ENCODE results near the gene SLC22A23. TPM values are rescaled to one million over a fixed set of nuclear protein-coding genes. Genes with fewer than 3 reads are reported as not detected.

SLC22A23 gene
- total RNA-seq, 1 experiment from 2014 or later, result 38.2 TPM

GRCh38 chr6:3347247-3347646 lies 109.6 kb downstream of the SLC22A23 start:
- CTCF ChIA-PET, result interaction anchor here (1.2 kb wide), 1 partner anchor 17 kb away, joined by 6 read pairs; no protein-coding TSS in a partner anchor
- TF ChIP-seq ZNF138 (CRISPR knock-in tag; conservative IDR thresholded peaks at IDR 0.05), result no peak
- TF ChIP-seq E2F1 (CRISPR knock-in tag; IDR thresholded peaks at IDR 0.05), result no peak
- no peak for TF ChIP-seq ZNF219 (CRISPR knock-in tag; IDR thresholded peaks at IDR 0.05; ENCODE audit: borderline replicate concordance)
- no peak for TF ChIP-seq ETV6 (CRISPR knock-in tag; IDR thresholded peaks at IDR 0.05)
- TF ChIP-seq PRDM15 (CRISPR knock-in tag; IDR thresholded peaks at IDR 0.05), result no peak
- no peak for TF ChIP-seq FOXP4 (CRISPR knock-in tag; IDR thresholded peaks at IDR 0.05)
- TF ChIP-seq SMAD3 (CRISPR knock-in tag; IDR thresholded peaks at IDR 0.05; ENCODE audit: borderline replicate concordance), result no peak
- TF ChIP-seq SOX15 (CRISPR knock-in tag; IDR thresholded peaks at IDR 0.05), result no peak
- peaks cover 4% of the 10 kb centered on the region; the same call in 1 of the 2 replicates for H3K36me3 Mint-ChIP-seq

GRCh38 chr6:3346476-3346875 lies 110.4 kb downstream of the SLC22A23 start:
- Mint-ChIP-seq H3K36me3 (peaks cover 4% of the 10 kb centered on the region; the same call in 1 of the 2 replicates), H3K27ac (no peak overlapping the region; the same call in 1 of the 2 replicates)
- CTCF ChIA-PET, result interaction anchor here (1.1 to 1.2 kb wide), 2 partner anchors 16 to 25 kb away, joined by 3 to 6 read pairs; no protein-coding TSS in a partner anchor

More at GRCh38 chr6:3347247-3347646, 109.6 kb downstream of the SLC22A23 start:
- no peak for DNase-seq (ENCODE audit: low spot score)
- H3K27me3 Mint-ChIP-seq (ENCODE audit: low read depth), result no peaks in the 10 kb centered on the region
- POLR2A ChIA-PET, result interaction anchor here (1.4 kb wide), 1 partner anchor 10 kb away, joined by 3 read pairs; no protein-coding TSS in a partner anchor
- H3K4me1 Mint-ChIP-seq, result peaks cover 71% of the 10 kb centered on the region
- no peaks in the 10 kb centered on the region for H3K9me3 Mint-ChIP-seq
- no peak overlapping the region for H3K27ac Mint-ChIP-seq
- no peak overlapping the region for H3K4me3 Mint-ChIP-seq
- ATAC-seq, result no peak

More at GRCh38 chr6:3346476-3346875, 110.4 kb downstream of the SLC22A23 start:
- no peak overlapping the region for H3K4me3 Mint-ChIP-seq
- POLR2A ChIA-PET, result interaction anchor here (1.4 kb wide), 1 partner anchor 10 kb away, joined by 3 read pairs; no protein-coding TSS in a partner anchor
- DNase-seq (ENCODE audit: low spot score) (no peak), ATAC-seq (no peak)
- H3K9me3 Mint-ChIP-seq, result no peaks in the 10 kb centered on the region
- no peaks in the 10 kb centered on the region for H3K27me3 Mint-ChIP-seq (ENCODE audit: low read depth)
- TF ChIP-seq NFYB (CRISPR knock-in tag; conservative IDR thresholded peaks at IDR 0.05; ENCODE audit: low read depth) (no peak), CREM (CRISPR knock-in tag; IDR thresholded peaks at IDR 0.05) (no peak), ZNF423 (CRISPR knock-in tag; IDR thresholded peaks at IDR 0.05) (no peak), FOXJ3 (CRISPR knock-in tag; IDR thresholded peaks at IDR 0.05; ENCODE audit: borderline replicate concordance) (no peak), ELF4 (CRISPR knock-in tag; IDR thresholded peaks at IDR 0.05; ENCODE audit: low read depth) (no peak), GTF2I (CRISPR knock-in tag; conservative IDR thresholded peaks at IDR 0.05) (no peak), JUN (CRISPR knock-in tag; IDR thresholded peaks at IDR 0.05) (no peak), IRF2 (CRISPR knock-in tag; IDR thresholded peaks at IDR 0.05; ENCODE audit: borderline replicate concordance, low read depth) (no peak), E2F4 (CRISPR knock-in tag; IDR thresholded peaks at IDR 0.05; ENCODE audit: borderline replicate concordance, low read depth) (no peak), ZNF232 (CRISPR knock-in tag; IDR thresholded peaks at IDR 0.05) (no peak), SMAD4 (CRISPR knock-in tag; IDR thresholded peaks at IDR 0.05) (no peak), PRRX2 (CRISPR knock-in tag; IDR thresholded peaks at IDR 0.05) (no peak), USF1 (CRISPR knock-in tag; IDR thresholded peaks at IDR 0.05) (no peak), FOXP1 (CRISPR knock-in tag; IDR thresholded peaks at IDR 0.05; ENCODE audit: borderline replicate concordance) (no peak), PREB (CRISPR knock-in tag; IDR thresholded peaks at IDR 0.05; ENCODE audit: borderline replicate concordance) (no peak), SOX15 (CRISPR knock-in tag; IDR thresholded peaks at IDR 0.05) (no peak), ZNF671 (CRISPR knock-in tag; IDR thresholded peaks at IDR 0.05) (no peak)
- H3K4me1 Mint-ChIP-seq, result peaks cover 71% of the 10 kb centered on the region
